Natural killer cell (primary cell): ENCODE measurements around the gene GSK3A. TPM values are rescaled to one million over a fixed set of nuclear protein-coding genes. Genes with fewer than 3 reads are reported as not detected.

Source experiments
- ATAC-seq, 3 donors: fragments of 150-1000 bp in 2 of 3; fragments of 200-7000 bp in 1 of 3; cut with Tn5 transposase; 1 replicate in 1 of 3; 2 replicates in 2 of 3; pipeline ENCODE4 v1.10.0; 2021; ENCODE audit warnings: mild to moderate bottlenecking in 2 of 3, moderate library complexity in 2 of 3
- DNase-seq, 2 donors: peaks; one replicate each; pipeline versions ENCODE4 v3.0.0 to v3.0.0-alpha.2; 2013 to 2021; ENCODE audit warnings: mixed read lengths in 1 of 2
- H3K27ac ChIP-seq: one replicate; pipeline ENCODE4 v1.5.1; 2013; ENCODE audit warnings: mild to moderate bottlenecking, low read length
- H3K27me3 ChIP-seq: one replicate; pipeline ENCODE4 v1.6.1; 2013; ENCODE audit warnings: low read length; ENCODE audit not compliant: control insufficient read depth, insufficient read depth
- H3K36me3 ChIP-seq: one replicate; pipeline ENCODE4 v1.6.1; 2013; ENCODE audit warnings: low read length; ENCODE audit not compliant: control insufficient read depth, insufficient read depth
- H3K4me1 ChIP-seq: one replicate; pipeline ENCODE4 v1.6.1; 2013; ENCODE audit warnings: low read length; ENCODE audit not compliant: control insufficient read depth, insufficient read depth
- H3K4me3 ChIP-seq: one replicate; pipeline ENCODE4 v1.5.1; 2013; ENCODE audit warnings: low read length
- H3K9me3 ChIP-seq: one replicate; pipeline ENCODE4 v1.6.1; 2013; ENCODE audit warnings: low read length; ENCODE audit not compliant: control insufficient read depth, insufficient read depth
- H3K27ac Mint-ChIP-seq, 2 donors: one replicate each; pipeline ENCODE4 v1.8.0; 2022; ENCODE audit warnings: mild to moderate bottlenecking in 2 of 2, mixed read lengths in 2 of 2, moderate library complexity in 1 of 2
- H3K27me3 Mint-ChIP-seq, 2 donors: one replicate each; pipeline ENCODE4 v1.8.0; 2022; ENCODE audit warnings: low read depth in 2 of 2, mixed read lengths in 2 of 2
- H3K36me3 Mint-ChIP-seq: one replicate; pipeline ENCODE4 v1.8.0; 2022; ENCODE audit warnings: mixed read lengths
- H3K4me1 Mint-ChIP-seq, 2 donors: one replicate each; pipeline ENCODE4 v1.8.0; 2022; ENCODE audit warnings: mixed read lengths in 2 of 2
- H3K4me3 Mint-ChIP-seq: one replicate; pipeline ENCODE4 v1.8.0; 2022; ENCODE audit warnings: mild to moderate bottlenecking, moderate library complexity, mixed read lengths
- H3K9me3 Mint-ChIP-seq, 2 donors: one replicate each; pipeline ENCODE4 v1.8.0; 2022; ENCODE audit warnings: mixed read lengths in 2 of 2
- WGBS: methylation state at CpG from one replicate; pipeline ENCODE4 v1.1.7; 2013; ENCODE audit warnings: missing lambda C conversion rate; ENCODE audit not compliant: insufficient coverage; 5-methylcytosine and 5-hydroxymethylcytosine counted together
- intact Hi-C: fragments of 100-400 bp; cut with micrococcal nuclease; formaldehyde crosslinking; loops from one replicate; pipeline ENCODE4 v1.14.2; 2022
- total RNA-seq, 4 donors: library from RNA; stranded (reverse); fragments of 120-200 nt in 1 of 4; gene quantifications; one replicate each; pipeline versions ENCODE4 v1.2.3 to v1.2.4, GENCODE V29; 2013 to 2022
- TF ChIP-seq, protein P1 (sequence below): fragments of 200-600 bp; IDR thresholded peaks from one replicate; pipeline ENCODE4 v1.8.0; 2022; ENCODE audit warnings: antibody characterized with exemption

The GSK3A gene
- total RNA-seq, 3 donors from 2014 or later (not counting 1 experiment from before 2014, with no cell fraction given), result 42.5 to 52.1 (median 44.1) TPM

DNA sequence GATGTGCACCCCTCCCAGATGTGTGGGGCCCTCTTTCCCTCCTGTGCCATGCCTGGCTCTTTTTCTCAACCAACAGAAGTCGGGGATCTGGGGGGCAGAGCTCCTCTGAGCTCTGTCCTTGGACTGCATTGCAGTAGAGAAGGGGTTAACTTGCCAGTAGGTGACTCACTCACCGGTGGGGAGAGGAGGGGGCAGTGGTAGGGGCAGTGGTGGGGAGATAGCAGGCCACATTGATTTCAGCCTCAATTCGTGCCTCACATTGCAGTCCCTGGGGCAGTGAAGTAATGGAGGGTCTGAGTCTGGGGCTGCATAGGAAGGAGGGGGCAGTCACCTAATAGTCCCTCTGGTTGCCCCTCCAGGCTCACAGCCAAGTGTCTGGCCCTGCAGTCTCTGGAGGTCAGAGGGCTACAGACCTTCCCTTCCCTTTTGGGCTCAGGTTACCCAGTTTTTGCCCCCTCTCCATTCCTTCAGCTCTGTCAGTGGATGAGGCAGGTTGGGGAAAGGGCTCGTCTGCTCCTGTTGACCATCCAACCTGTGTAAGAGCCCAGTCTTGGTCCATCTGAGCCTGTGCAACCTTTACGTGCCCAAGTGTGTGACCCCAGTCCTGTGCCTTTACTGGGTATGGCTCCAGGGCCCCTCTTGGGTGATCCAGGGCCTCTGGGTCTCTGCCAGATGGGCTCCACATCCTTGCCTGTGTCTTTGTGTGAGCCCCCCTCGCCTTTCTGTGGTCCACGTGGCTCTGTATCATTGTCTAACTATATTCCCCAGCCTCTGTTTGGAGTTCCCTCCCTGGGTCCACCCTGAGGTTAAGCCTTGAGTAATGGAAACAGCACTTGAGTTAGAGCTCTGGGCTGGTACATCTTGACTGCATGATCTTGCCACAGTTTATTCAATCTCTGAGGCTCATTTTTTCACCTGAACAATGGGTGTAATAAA lies 39.7 kb upstream of the GSK3A start:
- intact Hi-C loops, result loop anchor here (2.0 to 5.0 kb wide), 3 partner anchors 65 to 149 kb away; partner anchors contain the start of genes DEDD2 and POU2F2
- Histone ChIP-seq H3K9me3 (no peaks in the 10 kb centered on the region), H3K4me1 (peaks cover 71% of the 10 kb centered on the region), H3K27me3 (no peaks in the 10 kb centered on the region), H3K36me3 (peaks cover 4% of the 10 kb centered on the region), H3K27ac (peak overlapping the region; percentile 99), H3K4me3 (no peak overlapping the region)
- no peaks in the 10 kb centered on the region for H3K27me3 Mint-ChIP-seq
- H3K36me3 Mint-ChIP-seq, result no peaks in the 10 kb centered on the region
- H3K27ac Mint-ChIP-seq, result no peak overlapping the region
- ATAC-seq (no peak), DNase-seq (no peak)
- no peaks in the 10 kb centered on the region for H3K9me3 Mint-ChIP-seq
- peaks cover 31 to 38% of the 10 kb centered on the region in 2 donors for H3K4me1 Mint-ChIP-seq
- WGBS, result 38% methylated on average over 7 of the region's 7 CpGs
- TF ChIP-seq, protein P1, sequence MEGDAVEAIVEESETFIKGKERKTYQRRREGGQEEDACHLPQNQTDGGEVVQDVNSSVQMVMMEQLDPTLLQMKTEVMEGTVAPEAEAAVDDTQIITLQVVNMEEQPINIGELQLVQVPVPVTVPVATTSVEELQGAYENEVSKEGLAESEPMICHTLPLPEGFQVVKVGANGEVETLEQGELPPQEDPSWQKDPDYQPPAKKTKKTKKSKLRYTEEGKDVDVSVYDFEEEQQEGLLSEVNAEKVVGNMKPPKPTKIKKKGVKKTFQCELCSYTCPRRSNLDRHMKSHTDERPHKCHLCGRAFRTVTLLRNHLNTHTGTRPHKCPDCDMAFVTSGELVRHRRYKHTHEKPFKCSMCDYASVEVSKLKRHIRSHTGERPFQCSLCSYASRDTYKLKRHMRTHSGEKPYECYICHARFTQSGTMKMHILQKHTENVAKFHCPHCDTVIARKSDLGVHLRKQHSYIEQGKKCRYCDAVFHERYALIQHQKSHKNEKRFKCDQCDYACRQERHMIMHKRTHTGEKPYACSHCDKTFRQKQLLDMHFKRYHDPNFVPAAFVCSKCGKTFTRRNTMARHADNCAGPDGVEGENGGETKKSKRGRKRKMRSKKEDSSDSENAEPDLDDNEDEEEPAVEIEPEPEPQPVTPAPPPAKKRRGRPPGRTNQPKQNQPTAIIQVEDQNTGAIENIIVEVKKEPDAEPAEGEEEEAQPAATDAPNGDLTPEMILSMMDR, result no peak
- peak overlapping the region; percentile 83 for H3K4me3 Mint-ChIP-seq

GRCh38 chr19:42281146-42281826 lies 38.9 kb upstream of the GSK3A start:
- Histone ChIP-seq H3K4me1 (peaks cover 75% of the 10 kb centered on the region), H3K9me3 (no peaks in the 10 kb centered on the region), H3K36me3 (peaks cover under 1% of the 10 kb centered on the region), H3K27me3 (no peaks in the 10 kb centered on the region), H3K4me3 (no peak overlapping the region), H3K27ac (peak overlapping the region; percentile 99)
- Mint-ChIP-seq H3K27ac (no peak overlapping the region), H3K4me3 (peak overlapping the region; percentile 83), H3K9me3 (no peaks in the 10 kb centered on the region), H3K4me1 (peaks cover 33 to 39% of the 10 kb centered on the region in 2 donors), H3K36me3 (no peaks in the 10 kb centered on the region), H3K27me3 (no peaks in the 10 kb centered on the region)
- TF ChIP-seq, protein P1, result no peak
- no peak for ATAC-seq
- DNase-seq, result peak in 1 of 2 donors; percentile 53
- intact Hi-C loops, result loop anchor here (2.0 to 5.0 kb wide), 2 partner anchors 64 to 79 kb away; partner anchors contain the start of gene DEDD2
- WGBS, result 17% methylated on average over 25 of the region's 25 CpGs

- Mint-ChIP-seq H3K9me3 (no peaks in the 10 kb centered on the region), H3K36me3 (no peaks in the 10 kb centered on the region), H3K27ac (no peak overlapping the region), H3K4me1 (peaks cover 35 to 39% of the 10 kb centered on the region in 2 donors), H3K27me3 (no peaks in the 10 kb centered on the region), H3K4me3 (peak overlapping the region; percentile 70)
- Histone ChIP-seq H3K27ac (peak overlapping the region; percentile 99), H3K27me3 (no peaks in the 10 kb centered on the region), H3K36me3 (peaks cover 2% of the 10 kb centered on the region), H3K4me1 (peaks cover 75% of the 10 kb centered on the region), H3K9me3 (no peaks in the 10 kb centered on the region), H3K4me3 (peak overlapping the region; percentile 91)
- DNase-seq (no peak), ATAC-seq (no peak)
- TF ChIP-seq, protein P1, result no peak
- intact Hi-C loops, result loop anchor here (2.0 to 5.0 kb wide), 2 partner anchors 64 to 78 kb away; partner anchors contain the start of gene DEDD2
- under 1% methylated on average over 20 of the region's 20 CpGs for WGBS
Observed at GRCh38 chr19:42280815-42281145, 38.4 kb upstream of the GSK3A start.
